Endodermal cell (in vitro differentiated cells): ENCODE measurements around the gene PSMC3. TPM values are rescaled to one million over a fixed set of nuclear protein-coding genes. Genes with fewer than 3 reads are reported as not detected.

Source experiments
- DNase-seq: peaks from one replicate; pipeline ENCODE4 v3.0.0-alpha.2; 2017
- H3K27ac ChIP-seq: 2 replicates; pipeline ENCODE4 v1.5.1; 2013; ENCODE audit warnings: mild to moderate bottlenecking, low read depth, low read length, moderate library complexity
- H3K27me3 ChIP-seq: 2 replicates; pipeline ENCODE4 v1.6.1; 2013; ENCODE audit warnings: mild to moderate bottlenecking, low read length, moderate library complexity; ENCODE audit not compliant: insufficient read depth, control insufficient read depth, poor library complexity, severe bottlenecking
- H3K36me3 ChIP-seq: 2 replicates; pipeline ENCODE4 v1.7.0; 2013; ENCODE audit warnings: mild to moderate bottlenecking, low read length, moderate library complexity; ENCODE audit not compliant: control insufficient read depth, insufficient read depth
- H3K4me1 ChIP-seq: one replicate; pipeline ENCODE4 v1.7.0; 2013; ENCODE audit warnings: low read length; ENCODE audit not compliant: control insufficient read depth, insufficient read depth
- H3K4me3 ChIP-seq: 2 replicates; pipeline ENCODE4 v1.5.1; 2013; ENCODE audit warnings: mild to moderate bottlenecking, low read length, moderate library complexity
- H3K9ac ChIP-seq: 2 replicates; pipeline ENCODE4 v1.6.1; 2013; ENCODE audit warnings: mild to moderate bottlenecking, low read length, moderate library complexity; ENCODE audit not compliant: poor library complexity, severe bottlenecking; ENCODE audit errors: extremely low read depth
- H3K9me3 ChIP-seq: 2 replicates; pipeline ENCODE4 v1.6.1; 2013; ENCODE audit warnings: mild to moderate bottlenecking, low read length, moderate library complexity; ENCODE audit not compliant: control insufficient read depth
- H3K27ac Mint-ChIP-seq: 2 replicates; pipeline ENCODE4 v1.8.0; 2020; ENCODE audit warnings: mixed read lengths
- H3K27me3 Mint-ChIP-seq: 2 replicates; pipeline ENCODE4 v1.8.0; 2021; ENCODE audit warnings: mild to moderate bottlenecking, mixed read lengths; ENCODE audit not compliant: insufficient read depth
- H3K36me3 Mint-ChIP-seq: 2 replicates; pipeline ENCODE4 v1.8.0; 2020; ENCODE audit warnings: low read depth, mixed read lengths
- H3K4me1 Mint-ChIP-seq: 2 replicates; pipeline ENCODE4 v1.8.0; 2020; ENCODE audit warnings: mixed read lengths
- H3K4me3 Mint-ChIP-seq: 2 replicates; pipeline ENCODE4 v1.8.0; 2020; ENCODE audit warnings: mild to moderate bottlenecking, moderate library complexity, mixed read lengths
- H3K9me3 Mint-ChIP-seq: 2 replicates; pipeline ENCODE4 v1.8.0; 2020; ENCODE audit warnings: mild to moderate bottlenecking, mixed read lengths
- CTCF ChIP-seq: fragments of 200-600 bp; sonication (generic); conservative IDR thresholded peaks from 2 replicates; pipeline ENCODE4 v1.5.0; 2021; ENCODE audit warnings: antibody characterized with exemption, mild to moderate bottlenecking
- WGBS, 2 experiments: methylation state at CpG; one replicate each; pipeline versions ENCODE4 v1.1.5 to v1.1.7; 2013; ENCODE audit warnings: missing lambda C conversion rate in 2 of 2, mixed read lengths in 1 of 2; ENCODE audit not compliant: insufficient coverage in 1 of 2, insufficient read length in 1 of 2; 5-methylcytosine and 5-hydroxymethylcytosine counted together
- total RNA-seq, 2 donors: library from RNA; stranded (reverse); fragmentation: NEBNext Ultra II Directional in 1 of 2; extraction: Animal tissue kit (Norgen Biotek cat#: 25700) in 1 of 2; gene quantifications; 2 replicates in 1 of 2; 3 replicates in 1 of 2; pipeline ENCODE4 v1.2.1, GENCODE V29; 2021

PSMC3 gene
- total RNA-seq, 2 donors from 2014 or later: 152 to 175 TPM

GRCh38 chr11:47437218-47437745 lies 11.0 kb upstream of the PSMC3 start:
- no peak overlapping the region for H3K27ac Mint-ChIP-seq
- no peaks in the 10 kb centered on the region for H3K4me1 Mint-ChIP-seq
- H3K4me3 Mint-ChIP-seq: no peak overlapping the region
- peaks cover 3% of the 10 kb centered on the region for H3K9me3 Mint-ChIP-seq
- no peaks in the 10 kb centered on the region for H3K27me3 ChIP-seq
- no peak overlapping the region for H3K27ac ChIP-seq
- H3K9ac ChIP-seq: no peak overlapping the region
- no peaks in the 10 kb centered on the region for H3K9me3 ChIP-seq
- no peak for TF ChIP-seq CTCF
- no peaks in the 10 kb centered on the region for H3K4me1 ChIP-seq
- DNase-seq: no peak
- no peaks in the 10 kb centered on the region for H3K36me3 ChIP-seq
- peaks cover 2% of the 10 kb centered on the region for H3K36me3 Mint-ChIP-seq
- H3K4me3 ChIP-seq: no peak overlapping the region
- H3K27me3 Mint-ChIP-seq: no peaks in the 10 kb centered on the region
- WGBS, 2 experiments: 91 to 92% methylated on average over 4 to 11 of the region's 11 CpGs

DNA sequence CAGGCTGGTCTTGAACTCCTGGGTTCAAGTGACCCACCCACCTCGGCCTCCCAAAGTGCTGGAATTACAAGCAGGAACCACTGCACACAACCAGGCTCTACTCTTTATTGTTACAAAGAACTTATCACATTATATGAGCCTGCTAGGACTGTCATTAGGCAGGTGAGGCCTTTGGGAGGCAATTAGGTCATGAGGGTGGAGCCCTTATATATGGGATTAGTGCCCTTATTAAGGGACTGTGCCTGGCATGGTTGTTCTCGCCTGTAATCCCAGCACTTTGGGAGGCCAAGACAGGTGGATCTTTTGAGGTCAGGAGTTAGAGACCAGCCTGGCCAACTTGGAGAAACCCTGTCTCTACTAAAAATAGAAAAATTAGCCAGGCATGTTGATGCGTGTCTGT lies 10.5 kb upstream of the PSMC3 start:
- no peak overlapping the region for H3K27ac ChIP-seq
- no peak overlapping the region for H3K9ac ChIP-seq
- Mint-ChIP-seq H3K27me3 (no peaks in the 10 kb centered on the region), H3K36me3 (peaks cover 2% of the 10 kb centered on the region), H3K9me3 (peaks cover 3% of the 10 kb centered on the region), H3K4me3 (no peak overlapping the region), H3K27ac (no peak overlapping the region), H3K4me1 (no peaks in the 10 kb centered on the region)
- H3K4me3 ChIP-seq: no peak overlapping the region
- WGBS, 2 experiments: 72 to 89% methylated on average over 2 to 3 of the region's 3 CpGs
- no peaks in the 10 kb centered on the region for H3K27me3 ChIP-seq
- no peaks in the 10 kb centered on the region for H3K4me1 ChIP-seq
- no peaks in the 10 kb centered on the region for H3K9me3 ChIP-seq
- TF ChIP-seq CTCF: no peak
- H3K36me3 ChIP-seq: no peaks in the 10 kb centered on the region
- DNase-seq: no peak

- DNase-seq: no peak
- H3K4me1 ChIP-seq: no peaks in the 10 kb centered on the region
- H3K27me3 ChIP-seq: no peaks in the 10 kb centered on the region
- peaks cover 3% of the 10 kb centered on the region for H3K9me3 Mint-ChIP-seq
- TF ChIP-seq CTCF: no peak
- H3K27ac ChIP-seq: no peak overlapping the region
- no peak overlapping the region for H3K4me3 ChIP-seq
- no peak overlapping the region for H3K4me3 Mint-ChIP-seq
- no peaks in the 10 kb centered on the region for H3K27me3 Mint-ChIP-seq
- peaks cover 2% of the 10 kb centered on the region for H3K36me3 Mint-ChIP-seq
- H3K9me3 ChIP-seq: no peaks in the 10 kb centered on the region
- no peak overlapping the region for H3K27ac Mint-ChIP-seq
- no peak overlapping the region for H3K9ac ChIP-seq
- H3K4me1 Mint-ChIP-seq: no peaks in the 10 kb centered on the region
- H3K36me3 ChIP-seq: no peaks in the 10 kb centered on the region
- WGBS, 2 experiments: 95 to 100% methylated on average over 1 to 3 of the region's 3 CpGs
Measured at GRCh38 chr11:47435687-47436086, 9.4 kb upstream of the PSMC3 start.
